ENCODE data around the gene CYP27B1. TPM values are rescaled to one million over a fixed set of nuclear protein-coding genes. Genes with fewer than 3 reads are reported as not detected.

CYP27B1 gene
- total and polyA plus RNA-seq, 10 donors: 0.20 to 1.5 (median 0.47) TPM

DNA sequence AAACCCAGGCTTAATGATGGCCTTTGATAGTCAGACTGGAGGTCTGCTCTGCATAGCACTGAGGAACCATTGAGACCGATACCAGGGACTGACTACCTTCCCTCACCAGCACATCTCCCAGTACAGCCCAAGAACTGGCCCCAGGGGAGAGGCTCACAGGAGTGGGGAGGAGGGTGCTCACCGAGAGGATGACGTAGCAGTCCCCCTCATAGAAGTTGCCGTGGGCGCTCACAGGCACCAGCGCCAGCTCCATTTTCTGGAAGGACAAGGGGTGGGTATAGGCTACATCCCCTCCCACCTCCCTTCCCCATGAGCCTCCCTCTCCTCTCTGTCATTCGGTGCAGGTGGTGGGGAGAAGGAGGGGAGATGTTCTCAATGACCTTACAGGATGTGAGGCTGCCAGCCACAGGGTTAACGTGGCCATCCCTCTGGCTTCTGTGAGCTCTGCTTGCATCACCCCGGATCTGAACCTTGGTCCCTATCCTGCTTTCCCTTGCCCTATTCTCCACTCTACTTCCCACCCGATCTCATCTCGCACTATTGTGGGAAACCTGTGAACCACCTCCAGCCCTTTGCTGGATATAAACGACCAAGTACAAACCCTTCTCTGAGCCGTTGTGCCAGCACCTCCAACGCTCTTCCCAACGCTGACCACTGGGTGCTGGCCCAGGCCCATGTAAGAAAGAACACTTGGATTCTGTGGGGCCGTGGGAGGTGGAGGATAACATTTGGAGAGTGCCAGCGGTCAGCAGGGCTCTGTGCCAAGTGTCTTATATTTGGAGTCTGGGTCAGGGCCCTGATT is 47.3 kb upstream of the CYP27B1 start:
- 69 to 87% (median 77%) methylated on average over 14 to 17 of the region's 17 CpGs for WGBS, 5 donors
- peaks cover 0 to 50% (median 19%) of the 10 kb centered on the region in 6 donors for H3K36me3 ChIP-seq
- H3K9me3 ChIP-seq: no peaks in the 10 kb centered on the region
- no peak overlapping the region for H3K4me3 ChIP-seq
- DNase-seq: peak; percentile 48
- TF ChIP-seq POLR2AphosphoS5 (IDR thresholded peaks at IDR 0.05): peak in 2 of 3 donors; percentile 23 to 47
- no peak for TF ChIP-seq CTCF (IDR thresholded peaks at IDR 0.05 in 8 of 11, conservative IDR thresholded peaks at IDR 0.05 in 3 of 11)
- H3K4me1 ChIP-seq: peaks cover 0 to 39% (median 15%) of the 10 kb centered on the region in 6 donors
- H3K27me3 ChIP-seq (replicated peaks in 1 of 7): no peaks in the 10 kb centered on the region
- intact Hi-C loops (cut with DNase I; ENCODE audit: low total_unique reads): no loop called here
- peak overlapping the region in 1 of 8 donors; percentile 3 for H3K27ac ChIP-seq

DNA sequence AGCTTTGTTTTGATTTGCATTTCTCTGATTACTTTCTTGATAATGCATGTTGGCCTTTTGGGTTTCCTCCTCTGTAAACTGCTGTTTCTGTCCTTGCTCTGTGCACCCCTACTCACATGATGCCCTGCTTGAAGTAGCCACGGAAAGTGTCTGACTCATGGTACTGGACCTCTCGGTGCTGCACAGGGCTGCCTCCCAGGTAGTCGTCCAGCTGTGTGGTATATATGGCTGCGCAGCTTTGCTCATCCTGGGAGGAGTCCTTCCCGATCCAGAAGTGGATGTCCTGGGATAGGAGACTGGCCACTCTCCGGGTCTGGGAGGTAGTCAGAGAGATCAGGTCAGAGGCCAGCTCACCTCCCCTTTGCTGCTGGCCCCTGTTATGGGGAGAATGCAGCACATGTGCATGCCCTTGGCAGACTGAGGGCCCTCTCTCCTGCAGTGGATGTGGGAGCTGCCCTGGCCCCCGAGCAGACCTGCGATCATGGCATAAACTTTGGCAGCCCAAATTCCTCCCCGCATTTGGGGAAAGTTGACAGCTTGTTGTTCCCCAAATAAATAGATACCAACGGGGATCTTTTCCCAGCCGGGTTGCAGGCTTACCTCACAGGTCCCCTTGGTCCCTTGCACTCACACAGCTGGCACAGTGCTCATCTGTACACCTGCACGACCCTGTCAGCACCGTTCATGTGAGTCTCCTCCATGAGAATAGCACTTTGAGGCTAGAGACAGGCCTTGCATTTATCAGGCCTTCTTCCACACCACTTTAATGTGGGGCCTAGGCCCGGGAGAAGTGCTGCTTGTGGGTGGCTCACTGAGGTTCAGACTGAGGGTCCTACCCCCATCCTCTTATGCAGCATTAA is 46.5 kb upstream of the CYP27B1 start:
- peaks cover 0 to 39% (median 14%) of the 10 kb centered on the region in 6 donors for H3K4me1 ChIP-seq
- no peak for TF ChIP-seq POLR2AphosphoS5 (IDR thresholded peaks at IDR 0.05)
- no peak for TF ChIP-seq CTCF (IDR thresholded peaks at IDR 0.05 in 8 of 11, conservative IDR thresholded peaks at IDR 0.05 in 3 of 11)
- TF ChIP-seq POLR2A (IDR thresholded peaks at IDR 0.05): no peak
- peak; percentile 39 for DNase-seq
- 82 to 94% (median 88%) methylated on average over 14 of the region's 14 CpGs for WGBS, 5 donors
- H3K27me3 ChIP-seq (replicated peaks in 1 of 7): no peaks in the 10 kb centered on the region
- intact Hi-C loops (cut with DNase I; ENCODE audit: low total_unique reads): no loop called here
- H3K4me3 ChIP-seq: no peak overlapping the region
- H3K27ac ChIP-seq: no peak overlapping the region
- no peaks in the 10 kb centered on the region for H3K9me3 ChIP-seq
- H3K36me3 ChIP-seq: peaks cover 0 to 50% (median 23%) of the 10 kb centered on the region in 6 donors

- no peak overlapping the region for H3K27ac ChIP-seq
- H3K27me3 ChIP-seq (replicated peaks in 1 of 7): no peaks in the 10 kb centered on the region
- intact Hi-C loops (cut with DNase I; ENCODE audit: low total_unique reads): no loop called here
- peaks cover 0 to 23% (median 6%) of the 10 kb centered on the region in 6 donors for H3K4me1 ChIP-seq
- WGBS, 5 donors: 87 to 96% (median 93%) methylated on average over 7 to 10 of the region's 10 CpGs
- peak; percentile 47 for DNase-seq
- H3K9me3 ChIP-seq: no peaks in the 10 kb centered on the region
- H3K4me3 ChIP-seq: no peak overlapping the region
- TF ChIP-seq POLR2AphosphoS5 (IDR thresholded peaks at IDR 0.05): no peak
- TF ChIP-seq POLR2A (IDR thresholded peaks at IDR 0.05): no peak
- TF ChIP-seq CTCF (IDR thresholded peaks at IDR 0.05 in 8 of 11, conservative IDR thresholded peaks at IDR 0.05 in 3 of 11): no peak
- peaks cover 0 to 70% (median 40%) of the 10 kb centered on the region in 6 donors for H3K36me3 ChIP-seq
Observed at GRCh38 chr12:57811028-57811755, 44.3 kb upstream of the CYP27B1 start.
